Calu3 (cell line): ENCODE results near the gene MSL2. TPM values are rescaled to one million over a fixed set of nuclear protein-coding genes. Genes with fewer than 3 reads are reported as not detected.
A peak's percentile ranks its signal among the peaks of the same experiment; 100 is the strongest.

ENCODE experiments used
- BruUV-seq: library from RNA; stranded (reverse); fragments of 400-500 nt; replicated peaks from 2 replicates; lab custom pipeline; 2021; lab: Mats Ljungman, UMichigan
- CTCF ChIA-PET: fragments of 300-600 bp; sonication (Branson Sonifier 250); formaldehyde crosslinking; loops from one replicate; lab custom pipeline; 2022; ENCODE audit warnings: antibody characterized with exemption; lab: Charles Lee
- DNase-seq: peaks from one replicate; pipeline ENCODE4 v3.0.0; 2022
- H3K27ac Mint-ChIP-seq: one replicate; pipeline ENCODE4 v1.8.0; 2022; ENCODE audit warnings: mixed read lengths; ENCODE audit not compliant: unreplicated experiment
- H3K27me3 Mint-ChIP-seq: one replicate; pipeline ENCODE4 v1.8.0; 2022; ENCODE audit warnings: mixed read lengths; ENCODE audit not compliant: unreplicated experiment
- H3K36me3 Mint-ChIP-seq: one replicate; pipeline ENCODE4 v1.8.0; 2022; ENCODE audit warnings: mild to moderate bottlenecking, moderate library complexity, mixed read lengths; ENCODE audit not compliant: insufficient read depth, unreplicated experiment
- H3K4me1 Mint-ChIP-seq: one replicate; pipeline ENCODE4 v1.8.0; 2022; ENCODE audit warnings: mild to moderate bottlenecking, low read depth, mixed read lengths; ENCODE audit not compliant: unreplicated experiment
- H3K4me3 Mint-ChIP-seq: one replicate; pipeline ENCODE4 v1.8.0; 2022; ENCODE audit warnings: mild to moderate bottlenecking, low read depth, moderate library complexity, mixed read lengths; ENCODE audit not compliant: unreplicated experiment
- H3K9me3 Mint-ChIP-seq: one replicate; pipeline ENCODE4 v1.8.0; 2022; ENCODE audit warnings: low read depth, mixed read lengths; ENCODE audit not compliant: unreplicated experiment
- CTCF ChIP-seq: fragments of 200-600 bp; IDR thresholded peaks from one replicate; pipeline ENCODE4 v1.8.0; 2022; ENCODE audit warnings: antibody characterized with exemption; ENCODE audit not compliant: unreplicated experiment
- intact Hi-C: fragments of 100-400 bp; cut with micrococcal nuclease; formaldehyde crosslinking; loops from one replicate; pipeline ENCODE4 v1.10.0; 2022; ENCODE audit not compliant: unreplicated experiment
- total RNA-seq: library from RNA; stranded (reverse); gene quantifications from 2 replicates; pipeline ENCODE4 v1.2.3, GENCODE V29; 2022

The MSL2 gene
- total RNA-seq, 1 experiment from 2014 or later = 63.9 TPM

DNA sequence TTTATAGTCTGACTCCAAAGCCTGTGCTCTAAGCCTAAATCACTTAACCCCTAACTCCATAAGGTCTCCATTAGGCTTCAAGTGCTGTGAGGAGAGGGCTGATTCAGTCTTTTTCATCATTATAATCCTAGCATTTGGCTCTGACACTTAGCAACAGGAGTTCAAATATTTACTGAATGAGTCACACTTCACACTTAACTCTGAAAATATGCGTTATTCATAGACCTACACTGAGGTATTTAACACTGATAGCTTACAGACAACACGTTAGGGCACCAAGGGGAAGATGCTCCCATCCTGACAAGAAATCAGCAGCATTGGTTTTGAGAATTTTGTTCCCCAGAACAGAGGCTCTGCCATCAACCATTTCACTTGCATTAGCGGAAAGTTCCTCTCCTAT is 53.5 kb downstream of the MSL2 start:
- Mint-ChIP-seq H3K4me3 (no peak overlapping the region), H3K36me3 (peaks cover 50% of the 10 kb centered on the region), H3K27me3 (no peaks in the 10 kb centered on the region), H3K27ac (peak overlapping the region; percentile 65), H3K9me3 (no peaks in the 10 kb centered on the region), H3K4me1 (peaks cover 34% of the 10 kb centered on the region)
- DNase-seq = peak; percentile 34
- intact Hi-C loops = loop anchor here (5.0 kb wide), 1 partner anchor 110 kb away; the partner anchor contains the start of gene PCCB
- no TSS peak for BruUV-seq
- CTCF ChIA-PET = interaction anchor here (0.7 kb wide), 1 partner anchor 610 kb away, joined by 3 read pairs; the partner anchor contains the start of gene STAG1
- TF ChIP-seq CTCF = no peak

- no peaks in the 10 kb centered on the region for H3K9me3 Mint-ChIP-seq
- peaks cover 27% of the 10 kb centered on the region for H3K4me1 Mint-ChIP-seq
- H3K27me3 Mint-ChIP-seq = no peaks in the 10 kb centered on the region
- intact Hi-C loops = loop anchor here (5.0 kb wide), 1 partner anchor 110 kb away; the partner anchor contains the start of gene PCCB
- no TSS peak for BruUV-seq
- H3K36me3 Mint-ChIP-seq = peaks cover 46% of the 10 kb centered on the region
- CTCF ChIA-PET = no interaction called here
- TF ChIP-seq CTCF = no peak
- no peak overlapping the region for H3K4me3 Mint-ChIP-seq
- H3K27ac Mint-ChIP-seq = peak overlapping the region; percentile 65
- DNase-seq = no peak
Measured at GRCh38 chr3:136141891-136142290, 54.2 kb downstream of the MSL2 start.

- no peak for DNase-seq
- H3K9me3 Mint-ChIP-seq = no peaks in the 10 kb centered on the region
- CTCF ChIA-PET = no interaction called here
- H3K4me1 Mint-ChIP-seq = peaks cover 27% of the 10 kb centered on the region
- TF ChIP-seq CTCF = no peak
- no peaks in the 10 kb centered on the region for H3K27me3 Mint-ChIP-seq
- H3K4me3 Mint-ChIP-seq = no peak overlapping the region
- intact Hi-C loops = loop anchor here (5.0 kb wide), 1 partner anchor 111 kb away; the partner anchor contains the start of gene PCCB
- H3K36me3 Mint-ChIP-seq = peaks cover 43% of the 10 kb centered on the region
- peak overlapping the region; percentile 65 for H3K27ac Mint-ChIP-seq
- BruUV-seq = no TSS peak
Measured at GRCh38 chr3:136141291-136141785, 54.8 kb downstream of the MSL2 start.

- DNase-seq = no peak
- intact Hi-C loops = no loop called here
- H3K4me1 Mint-ChIP-seq = peaks cover 10% of the 10 kb centered on the region
- CTCF ChIA-PET = interaction anchor here (0.9 kb wide), 1 partner anchor 12 kb away, joined by 5 read pairs; no protein-coding TSS in a partner anchor
- peaks cover 11% of the 10 kb centered on the region for H3K36me3 Mint-ChIP-seq
- BruUV-seq = no TSS peak
- H3K4me3 Mint-ChIP-seq = no peak overlapping the region
- no peak for TF ChIP-seq CTCF
- H3K27me3 Mint-ChIP-seq = no peaks in the 10 kb centered on the region
- no peak overlapping the region for H3K27ac Mint-ChIP-seq
- no peaks in the 10 kb centered on the region for H3K9me3 Mint-ChIP-seq
Measured at GRCh38 chr3:136136454-136136853, 59.7 kb downstream of the MSL2 start.
